Thyroid gland (tissue), 4 donors: Measurements from ENCODE around the gene RNF5.
"Not testable (repeated sequence)": the region's sequence is repeated elsewhere in the genome, so short reads cannot be mapped to it uniquely, and the experiment has no call there.

Experiments
- POLR2A ChIP-seq, 2 donors: fragments of 450-650 bp; IDR thresholded peaks; one replicate each; pipeline ENCODE4 v1.6.1; 2017; ENCODE audit warnings: antibody characterized with exemption in 2 of 2, mild to moderate bottlenecking in 2 of 2, moderate library complexity in 1 of 2
- TF ChIP-seq, protein P1 (sequence below), 6 experiments: fragments of 200-600 bp in 3 of 6; fragments of 450-650 bp in 3 of 6; sonication (generic) in 3 of 6; IDR thresholded peaks; one replicate each; pipeline ENCODE4 v1.5.1; 2016 to 2019; ENCODE audit warnings: antibody characterized with exemption in 6 of 6, mild to moderate bottlenecking in 2 of 6, inconsistent platforms in 1 of 6, moderate library complexity in 1 of 6

- TF ChIP-seq, protein P1, sequence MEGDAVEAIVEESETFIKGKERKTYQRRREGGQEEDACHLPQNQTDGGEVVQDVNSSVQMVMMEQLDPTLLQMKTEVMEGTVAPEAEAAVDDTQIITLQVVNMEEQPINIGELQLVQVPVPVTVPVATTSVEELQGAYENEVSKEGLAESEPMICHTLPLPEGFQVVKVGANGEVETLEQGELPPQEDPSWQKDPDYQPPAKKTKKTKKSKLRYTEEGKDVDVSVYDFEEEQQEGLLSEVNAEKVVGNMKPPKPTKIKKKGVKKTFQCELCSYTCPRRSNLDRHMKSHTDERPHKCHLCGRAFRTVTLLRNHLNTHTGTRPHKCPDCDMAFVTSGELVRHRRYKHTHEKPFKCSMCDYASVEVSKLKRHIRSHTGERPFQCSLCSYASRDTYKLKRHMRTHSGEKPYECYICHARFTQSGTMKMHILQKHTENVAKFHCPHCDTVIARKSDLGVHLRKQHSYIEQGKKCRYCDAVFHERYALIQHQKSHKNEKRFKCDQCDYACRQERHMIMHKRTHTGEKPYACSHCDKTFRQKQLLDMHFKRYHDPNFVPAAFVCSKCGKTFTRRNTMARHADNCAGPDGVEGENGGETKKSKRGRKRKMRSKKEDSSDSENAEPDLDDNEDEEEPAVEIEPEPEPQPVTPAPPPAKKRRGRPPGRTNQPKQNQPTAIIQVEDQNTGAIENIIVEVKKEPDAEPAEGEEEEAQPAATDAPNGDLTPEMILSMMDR (IDR thresholded peaks at IDR 0.05) = not testable (repeated sequence)
- TF ChIP-seq POLR2A (IDR thresholded peaks at IDR 0.05) = not testable (repeated sequence)
Measured at GRCh38 chr6:32193096-32193495, 14.9 kb downstream of the RNF5 start.
